SK-N-SH (cell line): ENCODE data around the gene MAPRE3. TPM values are rescaled to one million over a fixed set of nuclear protein-coding genes. Genes with fewer than 3 reads are reported as not detected.

Experiments used
- CTCF ChIA-PET: fragments of 300-600, 350-600 bp; formaldehyde crosslinking; extraction: SDS; loops from one replicate; lab custom pipeline; 2021; lab: Yijun Ruan, JAX
- POLR2A ChIA-PET: fragments of 350-600 bp; sonication (Branson Sonifier 250); formaldehyde crosslinking; extraction: SDS; loops from one replicate; lab custom pipeline; 2020; ENCODE audit warnings: antibody characterized with exemption, inconsistent platforms; lab: Yijun Ruan, JAX
- DNase-seq: peaks from one replicate; pipeline ENCODE4 v3.0.0; 2012
- H2AFZ ChIP-seq: fragments of 200-600 bp; sonication (generic); 2 replicates; pipeline ENCODE4 v1.8.1; 2016; ENCODE audit warnings: antibody characterized with exemption, mild to moderate bottlenecking, low read depth
- H3F3A ChIP-seq: fragments of 200-600 bp; sonication (generic); replicated peaks from 2 replicates; pipeline ENCODE3; 2016; ENCODE audit warnings: antibody characterized with exemption, mild to moderate bottlenecking; ENCODE audit not compliant: insufficient read depth
- H3K27ac ChIP-seq, 2 experiments: fragments of 200-500 bp in 1 of 2; fragments of 200-600 bp in 1 of 2; sonication (Bioruptor generic) in 1 of 2; sonication (generic), shearing (Covaris generic) in 1 of 2; 2 replicates each; pipeline versions ENCODE4 v1.5.1 to v1.6.1; 2014 to 2016; ENCODE audit warnings: low read depth in 2 of 2, inconsistent platforms in 1 of 2, low read length in 1 of 2, mild to moderate bottlenecking in 1 of 2, mixed read lengths in 1 of 2
- H3K27me3 ChIP-seq: fragments of 200-600 bp; sonication (generic), shearing (Covaris generic); 2 replicates; pipeline ENCODE4 v1.6.1; 2016; ENCODE audit warnings: mixed run types; ENCODE audit not compliant: insufficient read depth
- H3K36me3 ChIP-seq, 2 experiments: fragments of 200-500 bp in 1 of 2; fragments of 200-600 bp in 1 of 2; sonication (Bioruptor generic) in 1 of 2; sonication (generic) in 1 of 2; replicated peaks in 1 of 2; 2 replicates each; pipeline versions ENCODE3 to v1.5.1; 2014 to 2016; ENCODE audit warnings: low read length in 1 of 2, mild to moderate bottlenecking in 1 of 2; ENCODE audit not compliant: insufficient read depth in 2 of 2, control insufficient read depth in 1 of 2
- H3K4me1 ChIP-seq, 2 experiments: fragments of 200-500 bp in 1 of 2; fragments of 200-600 bp in 1 of 2; sonication (Bioruptor generic) in 1 of 2; sonication (generic), shearing (Covaris generic) in 1 of 2; 2 replicates each; pipeline versions ENCODE4 v1.5.1 to v1.6.1; 2014 to 2016; ENCODE audit warnings: low read depth in 1 of 2, low read length in 1 of 2, mixed run types in 1 of 2; ENCODE audit not compliant: insufficient read depth in 2 of 2, control insufficient read depth in 1 of 2
- H3K4me2 ChIP-seq: fragments of 200-600 bp; sonication (generic), shearing (Covaris generic); 2 replicates; pipeline ENCODE4 v1.6.1; 2017; ENCODE audit warnings: mixed run types
- H3K4me3 ChIP-seq, 2 experiments: fragments of 200-500 bp in 1 of 2; fragments of 200-600 bp in 1 of 2; sonication (Bioruptor generic) in 1 of 2; sonication (generic), shearing (Covaris generic) in 1 of 2; 2 replicates each; pipeline versions ENCODE4 v1.5.1 to v1.8.1; 2014 to 2016; ENCODE audit warnings: low read depth in 2 of 2, inconsistent platforms in 1 of 2, low read length in 1 of 2, mild to moderate bottlenecking in 1 of 2, mixed read lengths in 1 of 2, moderate library complexity in 1 of 2
- H3K79me2 ChIP-seq: fragments of 200-600 bp; sonication (generic); 2 replicates; pipeline ENCODE4 v1.8.1; 2017; ENCODE audit warnings: mild to moderate bottlenecking; ENCODE audit not compliant: insufficient read depth
- H3K9ac ChIP-seq: fragments of 200-600 bp; sonication (generic); 2 replicates; pipeline ENCODE4 v1.6.1; 2017; ENCODE audit warnings: mixed run types
- H3K9me2 ChIP-seq: fragments of 200-600 bp; sonication (generic); 2 replicates; pipeline ENCODE4 v1.6.1; 2017; ENCODE audit warnings: mixed run types
- H3K9me3 ChIP-seq: fragments of 200-600 bp; sonication (generic); 2 replicates; pipeline ENCODE4 v1.6.1; 2017; ENCODE audit warnings: mixed run types, mild to moderate bottlenecking, moderate library complexity
- H4K20me1 ChIP-seq: fragments of 200-600 bp; sonication (generic); 2 replicates; pipeline ENCODE4 v1.6.1; 2017; ENCODE audit warnings: mild to moderate bottlenecking, mixed run types; ENCODE audit not compliant: insufficient read depth
- ELF1 ChIP-seq: IDR thresholded peaks from 2 replicates; pipeline ENCODE4 v1.4.0; 2012
- EZH2phosphoT487 ChIP-seq: fragments of 200-600 bp; sonication (generic); IDR thresholded peaks from 2 replicates; pipeline ENCODE4 v1.6.1; 2017; ENCODE audit warnings: low read depth, mixed run types, mild to moderate bottlenecking, antibody characterized with exemption, moderate library complexity, borderline replicate concordance
- FOSL2 ChIP-seq: IDR thresholded peaks from 2 replicates; pipeline ENCODE4 v1.4.0; 2012; ENCODE audit warnings: low read depth, mild to moderate bottlenecking, moderate library complexity, borderline replicate concordance
- FOXJ3 ChIP-seq: sonication (generic); formaldehyde crosslinking; IDR thresholded peaks from 2 replicates; pipeline ENCODE4 v1.5.1; 2020; ENCODE audit warnings: mild to moderate bottlenecking, missing genetic modification reagents
- JUND ChIP-seq: IDR thresholded peaks from 2 replicates; pipeline ENCODE4 v1.4.0; 2012
- POLR2AphosphoS5 ChIP-seq: IDR thresholded peaks from 2 replicates; pipeline ENCODE4 v1.6.1; 2012; ENCODE audit warnings: low read depth, low read length
- RAD21 ChIP-seq: IDR thresholded peaks from 2 replicates; pipeline ENCODE4 v1.6.1; 2012; ENCODE audit warnings: mild to moderate bottlenecking, low read length
- RCOR1 ChIP-seq: fragments of 150-350 bp; IDR thresholded peaks from 2 replicates; pipeline ENCODE4 v1.6.1; 2017; ENCODE audit warnings: antibody characterized with exemption, low read length
- RXRA ChIP-seq: IDR thresholded peaks from 2 replicates; pipeline ENCODE4 v1.4.0; 2012; ENCODE audit warnings: low read depth, mild to moderate bottlenecking, borderline replicate concordance
- TCF12 ChIP-seq: IDR thresholded peaks from 2 replicates; pipeline ENCODE4 v1.4.0; 2012
- WGBS: methylation state at CpG from one replicate; pipeline ENCODE4 v1.1.6; 2017; ENCODE audit warnings: low lambda C conversion rate; 5-methylcytosine and 5-hydroxymethylcytosine counted together
- polyA plus RNA-seq, 3 experiments: library from polyadenylated mRNA; depleted of rRNA; stranded (reverse); fragments of >200 nt; gene quantifications; 2 replicates each; pipeline ENCODE4 v1.2.3, GENCODE V29; 2012
- TF ChIP-seq, protein P1 (sequence below): IDR thresholded peaks from 2 replicates; pipeline ENCODE4 v1.4.0; 2012; ENCODE audit warnings: low read depth
- TF ChIP-seq, protein P2 (sequence below): IDR thresholded peaks from 2 replicates; pipeline ENCODE4 v1.4.0; 2012; ENCODE audit warnings: low read depth, borderline replicate concordance
- TF ChIP-seq, protein P3 (sequence below): IDR thresholded peaks from 2 replicates; pipeline ENCODE4 v1.4.0; 2012; ENCODE audit warnings: low read depth, borderline replicate concordance
- TF ChIP-seq, protein P4 (sequence below): IDR thresholded peaks from 2 replicates; pipeline ENCODE4; 2012
- TF ChIP-seq, protein P5 (sequence below): fragments of 200-600 bp; sonication (generic); IDR thresholded peaks from 2 replicates; pipeline ENCODE4 v1.6.1; 2017; ENCODE audit warnings: antibody characterized with exemption, mild to moderate bottlenecking, moderate library complexity

Gene MAPRE3
- polyA plus RNA-seq, 1 of the 3 experiments (the other 2 are of a cell fraction), result 24.4 TPM

DNA sequence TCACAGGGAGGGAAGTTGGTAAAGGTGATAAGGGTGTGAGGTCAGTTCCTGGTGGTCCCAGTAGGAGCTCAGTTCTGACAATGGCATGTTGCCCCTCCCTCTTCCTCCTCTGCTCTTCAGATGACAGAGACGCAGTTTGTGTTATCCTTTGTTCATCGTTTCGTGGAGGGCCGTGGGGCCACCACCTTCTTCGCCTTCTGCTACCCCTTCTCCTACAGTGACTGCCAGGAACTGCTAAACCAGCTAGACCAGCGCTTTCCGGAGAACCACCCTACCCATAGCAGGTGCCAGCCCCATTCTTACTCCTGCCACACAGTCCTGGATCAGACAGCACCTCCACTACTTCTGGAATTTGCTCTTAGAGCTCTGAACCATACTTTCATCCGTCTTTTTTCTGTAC is 83.3 kb downstream of the MAPRE3 start:
- ChIA-PET CTCF (interaction anchor here (1.3 to 13.5 kb wide), 6 partner anchors 7 to 249 kb away, joined by 5 to 216 read pairs (median 36); partner anchors contain the start of genes EMILIN1, KHK and OST4), POLR2A (interaction anchor here (0.7 to 4.8 kb wide), 4 partner anchors 9 to 19 kb away, joined by 3 to 80 read pairs (median 14); partner anchors contain the start of gene OST4)
- H3K36me3 ChIP-seq, result peaks cover 13 to 50% of the 10 kb centered on the region in 2 experiments
- peaks cover 32% of the 10 kb centered on the region for H3F3A ChIP-seq
- no peak for DNase-seq
- H4K20me1 ChIP-seq, result no peaks in the 10 kb centered on the region
- no peaks in the 10 kb centered on the region for H3K9me3 ChIP-seq
- H3K79me2 ChIP-seq, result no peaks in the 10 kb centered on the region
- 89% methylated on average over 8 of the region's 8 CpGs for WGBS
- H3K27me3 ChIP-seq, result no peaks in the 10 kb centered on the region
- no peak overlapping the region for H2AFZ ChIP-seq
- H3K9me2 ChIP-seq, result no peaks in the 10 kb centered on the region
- TF ChIP-seq, protein P1, sequence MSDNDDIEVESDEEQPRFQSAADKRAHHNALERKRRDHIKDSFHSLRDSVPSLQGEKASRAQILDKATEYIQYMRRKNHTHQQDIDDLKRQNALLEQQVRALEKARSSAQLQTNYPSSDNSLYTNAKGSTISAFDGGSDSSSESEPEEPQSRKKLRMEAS, result no peak
- TF ChIP-seq RAD21 (no peak), RCOR1 (no peak), POLR2AphosphoS5 (no peak)
- TF ChIP-seq, protein P2, sequence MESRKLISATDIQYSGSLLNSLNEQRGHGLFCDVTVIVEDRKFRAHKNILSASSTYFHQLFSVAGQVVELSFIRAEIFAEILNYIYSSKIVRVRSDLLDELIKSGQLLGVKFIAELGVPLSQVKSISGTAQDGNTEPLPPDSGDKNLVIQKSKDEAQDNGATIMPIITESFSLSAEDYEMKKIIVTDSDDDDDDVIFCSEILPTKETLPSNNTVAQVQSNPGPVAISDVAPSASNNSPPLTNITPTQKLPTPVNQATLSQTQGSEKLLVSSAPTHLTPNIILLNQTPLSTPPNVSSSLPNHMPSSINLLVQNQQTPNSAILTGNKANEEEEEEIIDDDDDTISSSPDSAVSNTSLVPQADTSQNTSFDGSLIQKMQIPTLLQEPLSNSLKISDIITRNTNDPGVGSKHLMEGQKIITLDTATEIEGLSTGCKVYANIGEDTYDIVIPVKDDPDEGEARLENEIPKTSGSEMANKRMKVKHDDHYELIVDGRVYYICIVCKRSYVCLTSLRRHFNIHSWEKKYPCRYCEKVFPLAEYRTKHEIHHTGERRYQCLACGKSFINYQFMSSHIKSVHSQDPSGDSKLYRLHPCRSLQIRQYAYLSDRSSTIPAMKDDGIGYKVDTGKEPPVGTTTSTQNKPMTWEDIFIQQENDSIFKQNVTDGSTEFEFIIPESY, result no peak
- no peak overlapping the region for H3K27ac ChIP-seq
- H3K4me3 ChIP-seq, result no peak overlapping the region
- peaks cover 10 to 15% of the 10 kb centered on the region in 2 experiments; a peak in 2 of 4 replicates for H3K4me1 ChIP-seq
- H3K4me2 ChIP-seq, result no peak overlapping the region
- no peak overlapping the region for H3K9ac ChIP-seq

DNA sequence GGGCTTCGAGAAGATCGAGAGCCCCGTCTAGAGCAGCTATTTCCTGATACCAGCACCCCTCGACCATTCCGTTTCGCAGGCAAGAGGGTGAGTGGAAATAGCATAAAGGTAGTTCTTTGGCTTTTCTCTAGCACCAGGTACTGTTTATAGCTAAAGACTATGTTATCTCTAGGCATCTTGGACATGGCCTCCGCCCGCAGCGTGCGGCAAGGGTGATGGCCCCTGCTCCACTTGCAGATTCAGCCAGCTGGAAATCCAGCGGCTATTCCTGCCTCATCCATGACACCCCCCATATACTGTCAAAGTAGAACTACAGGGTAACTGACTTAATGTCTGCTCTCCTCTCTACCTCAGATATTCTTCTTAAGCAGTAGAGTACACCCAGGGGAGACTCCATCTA is 84.3 kb downstream of the MAPRE3 start:
- CTCF ChIA-PET, result interaction anchor here (0.9 to 13.5 kb wide), 4 partner anchors 15 to 98 kb away, joined by 3 to 216 read pairs (median 55); partner anchors contain the start of genes EMILIN1, KHK and OST4
- POLR2A ChIA-PET, result interaction anchor here (0.7 to 3.3 kb wide), 4 partner anchors 10 to 42 kb away, joined by 3 to 17 read pairs (median 8); partner anchors contain the start of gene OST4
- no peak overlapping the region for H3K27ac ChIP-seq
- H4K20me1 ChIP-seq, result no peaks in the 10 kb centered on the region
- DNase-seq, result no peak
- no peak overlapping the region for H3K4me3 ChIP-seq
- H3K4me1 ChIP-seq, result peaks cover 4 to 9% of the 10 kb centered on the region in 2 experiments; a peak in 2 of 4 replicates
- H3K9me3 ChIP-seq, result no peaks in the 10 kb centered on the region
- H3K4me2 ChIP-seq, result no peak overlapping the region
- H3K79me2 ChIP-seq, result no peaks in the 10 kb centered on the region
- H3F3A ChIP-seq, result peaks cover 26% of the 10 kb centered on the region
- no peak overlapping the region for H3K9ac ChIP-seq
- 97% methylated on average over 11 of the region's 11 CpGs for WGBS
- peaks cover 13 to 56% of the 10 kb centered on the region in 2 experiments for H3K36me3 ChIP-seq
- H3K9me2 ChIP-seq, result no peaks in the 10 kb centered on the region
- TF ChIP-seq EZH2phosphoT487 (no peak), ELF1 (no peak), JUND (no peak), RXRA (no peak), FOSL2 (no peak), FOXJ3 (no peak), TCF12 (no peak)
- TF ChIP-seq, protein P3, sequence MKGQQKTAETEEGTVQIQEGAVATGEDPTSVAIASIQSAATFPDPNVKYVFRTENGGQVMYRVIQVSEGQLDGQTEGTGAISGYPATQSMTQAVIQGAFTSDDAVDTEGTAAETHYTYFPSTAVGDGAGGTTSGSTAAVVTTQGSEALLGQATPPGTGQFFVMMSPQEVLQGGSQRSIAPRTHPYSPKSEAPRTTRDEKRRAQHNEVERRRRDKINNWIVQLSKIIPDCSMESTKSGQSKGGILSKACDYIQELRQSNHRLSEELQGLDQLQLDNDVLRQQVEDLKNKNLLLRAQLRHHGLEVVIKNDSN, result no peak
- TF ChIP-seq, protein P4, sequence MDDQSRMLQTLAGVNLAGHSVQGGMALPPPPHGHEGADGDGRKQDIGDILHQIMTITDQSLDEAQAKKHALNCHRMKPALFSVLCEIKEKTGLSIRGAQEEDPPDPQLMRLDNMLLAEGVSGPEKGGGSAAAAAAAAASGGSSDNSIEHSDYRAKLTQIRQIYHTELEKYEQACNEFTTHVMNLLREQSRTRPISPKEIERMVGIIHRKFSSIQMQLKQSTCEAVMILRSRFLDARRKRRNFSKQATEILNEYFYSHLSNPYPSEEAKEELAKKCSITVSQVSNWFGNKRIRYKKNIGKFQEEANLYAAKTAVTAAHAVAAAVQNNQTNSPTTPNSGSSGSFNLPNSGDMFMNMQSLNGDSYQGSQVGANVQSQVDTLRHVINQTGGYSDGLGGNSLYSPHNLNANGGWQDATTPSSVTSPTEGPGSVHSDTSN, result no peak
- TF ChIP-seq, protein P5, sequence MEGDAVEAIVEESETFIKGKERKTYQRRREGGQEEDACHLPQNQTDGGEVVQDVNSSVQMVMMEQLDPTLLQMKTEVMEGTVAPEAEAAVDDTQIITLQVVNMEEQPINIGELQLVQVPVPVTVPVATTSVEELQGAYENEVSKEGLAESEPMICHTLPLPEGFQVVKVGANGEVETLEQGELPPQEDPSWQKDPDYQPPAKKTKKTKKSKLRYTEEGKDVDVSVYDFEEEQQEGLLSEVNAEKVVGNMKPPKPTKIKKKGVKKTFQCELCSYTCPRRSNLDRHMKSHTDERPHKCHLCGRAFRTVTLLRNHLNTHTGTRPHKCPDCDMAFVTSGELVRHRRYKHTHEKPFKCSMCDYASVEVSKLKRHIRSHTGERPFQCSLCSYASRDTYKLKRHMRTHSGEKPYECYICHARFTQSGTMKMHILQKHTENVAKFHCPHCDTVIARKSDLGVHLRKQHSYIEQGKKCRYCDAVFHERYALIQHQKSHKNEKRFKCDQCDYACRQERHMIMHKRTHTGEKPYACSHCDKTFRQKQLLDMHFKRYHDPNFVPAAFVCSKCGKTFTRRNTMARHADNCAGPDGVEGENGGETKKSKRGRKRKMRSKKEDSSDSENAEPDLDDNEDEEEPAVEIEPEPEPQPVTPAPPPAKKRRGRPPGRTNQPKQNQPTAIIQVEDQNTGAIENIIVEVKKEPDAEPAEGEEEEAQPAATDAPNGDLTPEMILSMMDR, result no peak
- H2AFZ ChIP-seq, result no peak overlapping the region
- H3K27me3 ChIP-seq, result no peaks in the 10 kb centered on the region
